ENCODE measurements around the gene EFCAB7. TPM values are rescaled to one million over a fixed set of nuclear protein-coding genes. Genes with fewer than 3 reads are reported as not detected.

Gene EFCAB7
- 48.9 TPM for total RNA-seq

GRCh38 chr1:63522891-63523728 is at the start of gene EFCAB7, which contains the start of gene ITGB3BP:
EFCAB7 (plus strand) TSS chr1:63523525; CDS start chr1:63525573, 2,048 bp downstream.
ITGB3BP (minus strand) TSS chr1:63523225; CDS start chr1:63523133, 92 bp downstream.

GRCh38 chr1:63593303-63593885 is 70.1 kb downstream of the EFCAB7 start, which contains the start of gene PGM1:
PGM1 (plus strand) TSS chr1:63593411; CDS start chr1:63593489, 78 bp downstream.

Other genes starting within 250 kb of the EFCAB7 start
- gene FOXD3, start 201.0 kb upstream of the EFCAB7 start, total RNA-seq, result 1.9 TPM
- 27.1 TPM for gene ALG6, start 155.9 kb upstream of the EFCAB7 start, total RNA-seq
- gene ITGB3BP, start 300 bp upstream of the EFCAB7 start, total RNA-seq, result 29.1 TPM
- 55.1 TPM for gene PGM1, start 69.9 kb downstream of the EFCAB7 start, total RNA-seq

Data from camera-type eye (tissue), 1 donor.